ENCODE data around the gene KRR1.
"Not testable (repeated sequence)": the region's sequence is repeated elsewhere in the genome, so short reads cannot be mapped to it uniquely, and the experiment has no call there.

Gene KRR1

GRCh38 chr12:75505706-75506312 lies 5.6 kb downstream of the KRR1 start:
- H3K9me3 Mint-ChIP-seq: no peaks in the 10 kb centered on the region
- H3K36me3 Mint-ChIP-seq (ENCODE audit: insufficient read depth): peaks cover 26% of the 10 kb centered on the region
- ATAC-seq (replicated peaks): peak; percentile 72
- no peaks in the 10 kb centered on the region for H3K27me3 Mint-ChIP-seq
- no peak for DNase-seq
- H3K27ac Mint-ChIP-seq: peak overlapping the region in 1 of 2 donors; percentile 2
- peaks cover 10 to 23% of the 10 kb centered on the region in 2 donors for H3K4me1 Mint-ChIP-seq (ENCODE audit: low read depth in 2 of 2)
- H3K4me3 Mint-ChIP-seq: no peak overlapping the region

GRCh38 chr12:75503866-75504265 lies 7.5 kb downstream of the KRR1 start:
- Mint-ChIP-seq H3K4me3 (no peak overlapping the region), H3K4me1 (ENCODE audit: low read depth in 2 of 2) (peaks cover 2 to 7% of the 10 kb centered on the region in 2 donors), H3K27me3 (no peaks in the 10 kb centered on the region), H3K36me3 (ENCODE audit: insufficient read depth) (peaks cover 36% of the 10 kb centered on the region), H3K9me3 (no peaks in the 10 kb centered on the region), H3K27ac (no peak overlapping the region)
- no peak for DNase-seq
- ATAC-seq (replicated peaks): no peak

GRCh38 chr12:75503459-75503858 lies 8.0 kb downstream of the KRR1 start:
- ATAC-seq (replicated peaks) (no peak), DNase-seq (no peak)
- H3K4me1 Mint-ChIP-seq (ENCODE audit: low read depth in 2 of 2): peaks cover 2 to 7% of the 10 kb centered on the region in 2 donors
- H3K9me3 Mint-ChIP-seq: no peaks in the 10 kb centered on the region
- H3K4me3 Mint-ChIP-seq: no peak overlapping the region
- no peaks in the 10 kb centered on the region for H3K27me3 Mint-ChIP-seq
- H3K27ac Mint-ChIP-seq: no peak overlapping the region
- peaks cover 38% of the 10 kb centered on the region for H3K36me3 Mint-ChIP-seq (ENCODE audit: insufficient read depth)

GRCh38 chr12:75491169-75491568 lies 20.2 kb downstream of the KRR1 start:
- ATAC-seq (replicated peaks) (no peak), DNase-seq (no peak)
- Mint-ChIP-seq H3K4me3 (no peak overlapping the region), H3K27ac (peak overlapping the region in 1 of 2 donors; percentile 64), H3K27me3 (no peaks in the 10 kb centered on the region), H3K4me1 (ENCODE audit: low read depth in 2 of 2) (peaks cover 28 to 60% of the 10 kb centered on the region in 2 donors), H3K36me3 (ENCODE audit: insufficient read depth) (peaks cover 73% of the 10 kb centered on the region), H3K9me3 (no peaks in the 10 kb centered on the region)

GRCh38 chr12:75489613-75490210 lies 21.7 kb downstream of the KRR1 start:
- Mint-ChIP-seq H3K4me1 (ENCODE audit: low read depth in 2 of 2) (peaks cover 31 to 62% of the 10 kb centered on the region in 2 donors), H3K27me3 (no peaks in the 10 kb centered on the region), H3K9me3 (no peaks in the 10 kb centered on the region), H3K4me3 (peak overlapping the region in 1 of 2 donors; percentile 32), H3K36me3 (ENCODE audit: insufficient read depth) (peaks cover 69% of the 10 kb centered on the region), H3K27ac (peak overlapping the region; percentile 72 to 76)
- DNase-seq (no peak), ATAC-seq (replicated peaks) (peak; percentile 45)

- DNase-seq: no peak
- Mint-ChIP-seq H3K27me3 (no peaks in the 10 kb centered on the region), H3K9me3 (no peaks in the 10 kb centered on the region), H3K4me1 (ENCODE audit: low read depth in 2 of 2) (peaks cover 36 to 65% of the 10 kb centered on the region in 2 donors), H3K36me3 (ENCODE audit: insufficient read depth) (peaks cover 69% of the 10 kb centered on the region), H3K27ac (peak overlapping the region; percentile 72 to 76), H3K4me3 (peak overlapping the region in 1 of 2 donors; percentile 32)
- ATAC-seq (replicated peaks): no peak
These were observed 22.2 kb downstream of the KRR1 start for GRCh38 chr12:75489187-75489586.

- Mint-ChIP-seq H3K27me3 (no peaks in the 10 kb centered on the region), H3K36me3 (ENCODE audit: insufficient read depth) (peaks cover 65% of the 10 kb centered on the region)
These were observed 22.9 kb downstream of the KRR1 start for GRCh38 chr12:75488553-75488952.

GRCh38 chr12:75487308-75487707 lies 24.1 kb downstream of the KRR1 start:
- DNase-seq: no peak
- H3K4me3 Mint-ChIP-seq: peak overlapping the region in 1 of 2 donors; percentile 32
- no peaks in the 10 kb centered on the region for H3K9me3 Mint-ChIP-seq
- peaks cover 42 to 65% of the 10 kb centered on the region in 2 donors for H3K4me1 Mint-ChIP-seq (ENCODE audit: low read depth in 2 of 2)
- ATAC-seq (replicated peaks): no peak
- H3K27ac Mint-ChIP-seq: peak overlapping the region; percentile 85 to 98
- H3K36me3 Mint-ChIP-seq (ENCODE audit: insufficient read depth): peaks cover 72% of the 10 kb centered on the region
- H3K27me3 Mint-ChIP-seq: no peaks in the 10 kb centered on the region

More at GRCh38 chr12:75488553-75488952, 22.9 kb downstream of the KRR1 start:
- no peaks in the 10 kb centered on the region for H3K9me3 Mint-ChIP-seq
- no peak overlapping the region for H3K4me3 Mint-ChIP-seq
- peak overlapping the region; percentile 38 to 76 for H3K27ac Mint-ChIP-seq
- peak; percentile 49 for ATAC-seq (replicated peaks)
- DNase-seq: no peak
- H3K4me1 Mint-ChIP-seq (ENCODE audit: low read depth in 2 of 2): peaks cover 39 to 65% of the 10 kb centered on the region in 2 donors

GRCh38 chr12:75484450-75484849 lies 27.0 kb downstream of the KRR1 start:
- Mint-ChIP-seq H3K4me1 (ENCODE audit: low read depth in 2 of 2) (peaks cover 54 to 72% of the 10 kb centered on the region in 2 donors), H3K36me3 (ENCODE audit: insufficient read depth) (peaks cover 72% of the 10 kb centered on the region), H3K4me3 (peak overlapping the region; percentile 67 to 76), H3K27ac (peak overlapping the region; percentile 95 to 98)
- H3K27me3 Mint-ChIP-seq; H3K9me3 Mint-ChIP-seq; ATAC-seq (replicated peaks); DNase-seq: not testable (repeated sequence)

GRCh38 chr12:75483431-75483830 lies 28.0 kb downstream of the KRR1 start:
- H3K27me3 Mint-ChIP-seq: no peaks in the 10 kb centered on the region
- peak overlapping the region; percentile 67 to 76 for H3K4me3 Mint-ChIP-seq
- peak overlapping the region; percentile 95 to 98 for H3K27ac Mint-ChIP-seq
- DNase-seq: no peak
- no peaks in the 10 kb centered on the region for H3K9me3 Mint-ChIP-seq
- no peak for ATAC-seq (replicated peaks)
- peaks cover 66% of the 10 kb centered on the region for H3K36me3 Mint-ChIP-seq (ENCODE audit: insufficient read depth)
- H3K4me1 Mint-ChIP-seq (ENCODE audit: low read depth in 2 of 2): peaks cover 58 to 69% of the 10 kb centered on the region in 2 donors

GRCh38 chr12:75482646-75483045 lies 28.8 kb downstream of the KRR1 start:
- peak; percentile 33 for ATAC-seq (replicated peaks)

GRCh38 chr12:75481774-75482173 lies 29.6 kb downstream of the KRR1 start:
- peak overlapping the region; percentile 95 to 98 for H3K27ac Mint-ChIP-seq
- H3K9me3 Mint-ChIP-seq: no peaks in the 10 kb centered on the region
- ATAC-seq (replicated peaks) (no peak), DNase-seq (no peak)
- peaks cover 53 to 60% of the 10 kb centered on the region in 2 donors for H3K4me1 Mint-ChIP-seq (ENCODE audit: low read depth in 2 of 2)
- peaks cover 52% of the 10 kb centered on the region for H3K36me3 Mint-ChIP-seq (ENCODE audit: insufficient read depth)
- H3K4me3 Mint-ChIP-seq: peak overlapping the region; percentile 67 to 76
- H3K27me3 Mint-ChIP-seq: no peaks in the 10 kb centered on the region

More at GRCh38 chr12:75482646-75483045, 28.8 kb downstream of the KRR1 start:
- H3K4me3 Mint-ChIP-seq: peak overlapping the region; percentile 67 to 76
- H3K27me3 Mint-ChIP-seq: no peaks in the 10 kb centered on the region
- peaks cover 59 to 62% of the 10 kb centered on the region in 2 donors for H3K4me1 Mint-ChIP-seq (ENCODE audit: low read depth in 2 of 2)
- H3K27ac Mint-ChIP-seq: peak overlapping the region; percentile 95 to 98
- H3K36me3 Mint-ChIP-seq (ENCODE audit: insufficient read depth): peaks cover 59% of the 10 kb centered on the region
- H3K9me3 Mint-ChIP-seq: no peaks in the 10 kb centered on the region
- DNase-seq: peak in 1 of 3 experiments; percentile 37

GRCh38 chr12:75481013-75481705 lies 30.2 kb downstream of the KRR1 start:
- peaks cover 50% of the 10 kb centered on the region for H3K36me3 Mint-ChIP-seq (ENCODE audit: insufficient read depth)
- no peaks in the 10 kb centered on the region for H3K9me3 Mint-ChIP-seq
- H3K4me1 Mint-ChIP-seq (ENCODE audit: low read depth in 2 of 2): peaks cover 50 to 57% of the 10 kb centered on the region in 2 donors
- ATAC-seq (replicated peaks) (peak; percentile 3), DNase-seq (no peak)
- peak overlapping the region; percentile 95 to 98 for H3K27ac Mint-ChIP-seq
- peak overlapping the region; percentile 67 to 76 for H3K4me3 Mint-ChIP-seq
- H3K27me3 Mint-ChIP-seq: no peaks in the 10 kb centered on the region

Measured in effector memory CD8-positive, alpha-beta T cell (primary cell).